Measurements from ENCODE around the gene PARP15. TPM values are rescaled to one million over a fixed set of nuclear protein-coding genes. Genes with fewer than 3 reads are reported as not detected.

The PARP15 gene
- total and polyA plus RNA-seq, 2 experiments from 2014 or later: 0.58 to 0.63 TPM

- H4K20me1 ChIP-seq (ENCODE audit: insufficient read depth, poor library complexity, severe bottlenecking): no peaks in the 10 kb centered on the region
- no peak overlapping the region for H2AFZ ChIP-seq
- H3K9me2 ChIP-seq (replicated peaks; ENCODE audit: insufficient read depth): no peaks in the 10 kb centered on the region
- TF ChIP-seq CTCF (IDR thresholded peaks at IDR 0.05; ENCODE audit: poor library complexity): no peak
- no peak for TF ChIP-seq EZH2phosphoT487 (IDR thresholded peaks at IDR 0.05; ENCODE audit: low read depth, severe bottlenecking, unreplicated experiment)
- no peak for TF ChIP-seq EZH2 (IDR thresholded peaks at IDR 0.05; ENCODE audit: borderline replicate concordance)
- no peaks in the 10 kb centered on the region for H3K79me2 ChIP-seq
- WGBS (ENCODE audit: low lambda C conversion rate, missing lambda C conversion rate): 36% methylated on average over 3 of the region's 3 CpGs
- no peak for DNase-seq (ENCODE audit: low spot score)
- H3K36me3 ChIP-seq (replicated peaks; ENCODE audit: insufficient read depth, low read depth): no peaks in the 10 kb centered on the region
- H3K9me3 ChIP-seq (ENCODE audit: low read depth): no peaks in the 10 kb centered on the region
- H3K27ac ChIP-seq: no peak overlapping the region
- no peak overlapping the region for H3K4me3 ChIP-seq
- H3K27me3 ChIP-seq: no peaks in the 10 kb centered on the region
- H3K4me1 ChIP-seq (ENCODE audit: insufficient read depth): no peaks in the 10 kb centered on the region
- H3K4me2 ChIP-seq: no peak overlapping the region
Observed at GRCh38 chr3:122615303-122615702, 37.9 kb downstream of the PARP15 start.

DNA sequence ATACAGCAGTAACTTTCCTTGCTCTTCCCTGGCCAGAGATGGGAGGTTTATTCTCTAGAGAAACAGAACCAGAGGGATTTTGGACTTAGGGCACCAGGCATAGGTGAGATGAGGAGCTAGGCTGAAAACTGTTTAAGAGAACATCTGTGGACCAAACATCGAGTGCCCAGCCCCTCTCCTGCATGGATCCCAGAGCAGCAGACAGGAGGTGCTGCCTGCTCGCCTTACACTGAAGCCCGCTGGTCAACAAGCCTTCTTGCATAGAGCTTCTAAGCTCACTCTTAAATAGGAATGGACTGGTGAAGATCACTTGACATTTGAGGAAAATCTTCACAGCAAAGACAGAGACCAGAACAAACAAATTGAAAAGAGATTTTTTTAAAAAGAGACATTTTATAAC lies 41.2 kb downstream of the PARP15 start:
- Histone ChIP-seq H3K36me3 (replicated peaks; ENCODE audit: insufficient read depth, low read depth) (no peaks in the 10 kb centered on the region), H3K9me2 (replicated peaks; ENCODE audit: insufficient read depth) (no peaks in the 10 kb centered on the region), H3K27ac (no peak overlapping the region), H3K4me2 (no peak overlapping the region), H3K79me2 (no peaks in the 10 kb centered on the region), H2AFZ (no peak overlapping the region), H3K9me3 (ENCODE audit: low read depth) (no peaks in the 10 kb centered on the region), H3K4me1 (ENCODE audit: insufficient read depth) (no peaks in the 10 kb centered on the region), H3K4me3 (no peak overlapping the region), H4K20me1 (ENCODE audit: insufficient read depth, poor library complexity, severe bottlenecking) (no peaks in the 10 kb centered on the region), H3K27me3 (no peaks in the 10 kb centered on the region)
- WGBS (ENCODE audit: low lambda C conversion rate, missing lambda C conversion rate): 76% methylated on average over 3 of the region's 3 CpGs
- no peak for DNase-seq (ENCODE audit: low spot score)
- TF ChIP-seq EZH2 (IDR thresholded peaks at IDR 0.05; ENCODE audit: borderline replicate concordance) (no peak), EZH2phosphoT487 (IDR thresholded peaks at IDR 0.05; ENCODE audit: low read depth, severe bottlenecking, unreplicated experiment) (no peak), CTCF (IDR thresholded peaks at IDR 0.05; ENCODE audit: poor library complexity) (no peak)

DNA sequence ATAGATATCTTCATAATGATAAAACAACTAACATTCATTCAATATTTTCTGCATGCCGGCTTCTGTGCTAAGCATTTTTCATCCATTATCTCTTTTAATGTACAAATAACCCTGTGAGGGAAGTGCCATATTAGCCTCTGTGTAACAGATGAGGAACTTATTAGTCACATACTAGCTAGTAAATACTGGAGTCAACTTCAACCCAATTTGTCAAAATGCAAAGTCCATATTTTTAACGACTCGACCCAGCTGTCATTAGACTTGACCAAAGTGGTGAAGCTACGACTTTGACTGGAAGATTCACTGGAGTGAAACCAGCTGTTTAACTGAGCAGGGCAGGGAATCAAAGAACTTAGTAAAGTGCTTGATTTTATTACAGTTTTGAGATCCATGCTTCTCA lies 41.6 kb downstream of the PARP15 start:
- H4K20me1 ChIP-seq (ENCODE audit: insufficient read depth, poor library complexity, severe bottlenecking): no peaks in the 10 kb centered on the region
- H3K9me2 ChIP-seq (replicated peaks; ENCODE audit: insufficient read depth): no peaks in the 10 kb centered on the region
- H3K9me3 ChIP-seq (ENCODE audit: low read depth): no peaks in the 10 kb centered on the region
- TF ChIP-seq EZH2phosphoT487 (IDR thresholded peaks at IDR 0.05; ENCODE audit: low read depth, severe bottlenecking, unreplicated experiment) (no peak), EZH2 (IDR thresholded peaks at IDR 0.05; ENCODE audit: borderline replicate concordance) (no peak), CTCF (IDR thresholded peaks at IDR 0.05; ENCODE audit: poor library complexity) (no peak)
- H3K27ac ChIP-seq: no peak overlapping the region
- no peaks in the 10 kb centered on the region for H3K79me2 ChIP-seq
- H3K4me1 ChIP-seq (ENCODE audit: insufficient read depth): no peaks in the 10 kb centered on the region
- H3K36me3 ChIP-seq (replicated peaks; ENCODE audit: insufficient read depth, low read depth): no peaks in the 10 kb centered on the region
- no peak for DNase-seq (ENCODE audit: low spot score)
- H3K27me3 ChIP-seq: no peaks in the 10 kb centered on the region
- H2AFZ ChIP-seq: no peak overlapping the region
- H3K4me2 ChIP-seq: no peak overlapping the region
- 70% methylated on average over 4 of the region's 4 CpGs for WGBS (ENCODE audit: low lambda C conversion rate, missing lambda C conversion rate)
- no peak overlapping the region for H3K4me3 ChIP-seq

DNA sequence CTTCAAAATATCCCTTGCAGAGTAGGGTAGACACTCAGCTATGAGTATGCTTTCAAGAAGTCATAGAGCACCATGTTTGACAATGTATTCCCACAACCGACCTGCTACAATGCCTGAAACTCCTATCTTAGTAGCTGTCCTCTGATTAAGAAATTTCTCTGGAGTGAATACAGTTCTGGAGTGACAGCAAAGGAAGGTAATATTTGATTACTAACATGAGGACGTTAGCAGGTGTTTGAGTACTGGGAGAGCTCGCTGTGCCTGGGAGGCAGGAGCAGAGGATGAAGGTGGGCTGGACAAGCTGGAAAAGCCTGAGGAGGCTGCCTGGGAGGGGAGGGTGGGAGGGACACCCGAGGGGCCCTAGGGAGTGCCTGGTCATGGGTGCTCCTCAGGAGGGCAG lies 42.9 kb downstream of the PARP15 start:
- Histone ChIP-seq H4K20me1 (ENCODE audit: insufficient read depth, poor library complexity, severe bottlenecking) (no peaks in the 10 kb centered on the region), H3K27me3 (no peaks in the 10 kb centered on the region), H3K36me3 (replicated peaks; ENCODE audit: insufficient read depth, low read depth) (no peaks in the 10 kb centered on the region), H3K4me1 (ENCODE audit: insufficient read depth) (no peaks in the 10 kb centered on the region), H3K9me2 (replicated peaks; ENCODE audit: insufficient read depth) (no peaks in the 10 kb centered on the region), H3K4me3 (no peak overlapping the region), H3K9me3 (ENCODE audit: low read depth) (no peaks in the 10 kb centered on the region), H2AFZ (no peak overlapping the region), H3K4me2 (no peak overlapping the region), H3K79me2 (no peaks in the 10 kb centered on the region), H3K27ac (no peak overlapping the region)
- DNase-seq (ENCODE audit: low spot score): no peak
- TF ChIP-seq EZH2phosphoT487 (IDR thresholded peaks at IDR 0.05; ENCODE audit: low read depth, severe bottlenecking, unreplicated experiment) (no peak), EZH2 (IDR thresholded peaks at IDR 0.05; ENCODE audit: borderline replicate concordance) (no peak), CTCF (IDR thresholded peaks at IDR 0.05; ENCODE audit: poor library complexity) (no peak)
- 80% methylated on average over 4 of the region's 4 CpGs for WGBS (ENCODE audit: low lambda C conversion rate, missing lambda C conversion rate)
